Ishikawa (cell line): ENCODE results near the gene IKZF1.

ENCODE experiments used
- CREB1 ChIP-seq: IDR thresholded peaks from 2 replicates; pipeline ENCODE4 v1.6.1; 2012; ENCODE audit warnings: low read depth
- EGR1 ChIP-seq: IDR thresholded peaks from 2 replicates; pipeline ENCODE4 v1.6.1; 2012
- EP300 ChIP-seq: IDR thresholded peaks from 2 replicates; pipeline ENCODE4 v1.6.1; 2012; ENCODE audit warnings: borderline replicate concordance
- FOXM1 ChIP-seq: IDR thresholded peaks from 2 replicates; pipeline ENCODE4 v1.6.1; 2012; ENCODE audit warnings: low read depth, borderline replicate concordance
- RAD21 ChIP-seq: IDR thresholded peaks from 2 replicates; pipeline ENCODE4 v1.6.1; 2012; ENCODE audit warnings: low read depth
- TAF1 ChIP-seq: IDR thresholded peaks from 2 replicates; pipeline ENCODE4 v1.6.1; 2012; ENCODE audit warnings: low read depth, mild to moderate bottlenecking
- TCF12 ChIP-seq: IDR thresholded peaks from 2 replicates; pipeline ENCODE4 v1.6.1; 2012; ENCODE audit warnings: low read depth
- YY1 ChIP-seq: IDR thresholded peaks from 2 replicates; pipeline ENCODE4 v1.6.1; 2012; ENCODE audit warnings: low read depth
- ZBTB7A ChIP-seq: IDR thresholded peaks from 2 replicates; pipeline ENCODE4 v1.6.1; 2012; ENCODE audit warnings: low read depth
- TF ChIP-seq, protein P1 (sequence below): IDR thresholded peaks from 2 replicates; pipeline ENCODE4 v1.6.1; 2012
- TF ChIP-seq, protein P2 (sequence below): IDR thresholded peaks from 2 replicates; pipeline ENCODE4 v1.6.1; 2012
- TF ChIP-seq, protein P3 (sequence below): IDR thresholded peaks from 2 replicates; pipeline ENCODE4 v1.6.1; 2012; ENCODE audit warnings: low read depth, mild to moderate bottlenecking

DNA sequence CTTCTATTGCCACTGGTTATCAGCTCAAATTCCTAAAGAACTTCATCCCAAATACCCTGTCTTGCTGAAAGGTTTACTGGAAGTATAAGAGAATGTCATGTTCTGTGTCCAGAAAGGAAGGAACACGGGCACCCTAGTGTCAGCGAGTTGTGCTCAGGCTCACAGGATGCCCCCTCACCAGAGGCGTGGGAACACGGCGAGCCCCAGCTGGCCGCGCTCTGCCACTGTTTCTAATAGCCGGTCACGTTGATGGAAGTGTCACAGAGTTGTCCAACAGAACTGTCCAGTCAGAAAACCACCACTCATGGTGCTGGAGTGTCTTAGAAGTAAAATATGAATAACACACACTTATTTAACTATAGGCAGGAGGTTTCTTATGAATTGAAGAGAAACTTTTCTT lies 72.8 kb downstream of the IKZF1 start:
- no peak for TF ChIP-seq YY1
- TF ChIP-seq, protein P1, sequence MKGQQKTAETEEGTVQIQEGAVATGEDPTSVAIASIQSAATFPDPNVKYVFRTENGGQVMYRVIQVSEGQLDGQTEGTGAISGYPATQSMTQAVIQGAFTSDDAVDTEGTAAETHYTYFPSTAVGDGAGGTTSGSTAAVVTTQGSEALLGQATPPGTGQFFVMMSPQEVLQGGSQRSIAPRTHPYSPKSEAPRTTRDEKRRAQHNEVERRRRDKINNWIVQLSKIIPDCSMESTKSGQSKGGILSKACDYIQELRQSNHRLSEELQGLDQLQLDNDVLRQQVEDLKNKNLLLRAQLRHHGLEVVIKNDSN, result no peak
- no peak for TF ChIP-seq EP300
- TF ChIP-seq TAF1, result no peak
- TF ChIP-seq EGR1, result no peak
- TF ChIP-seq, protein P2, sequence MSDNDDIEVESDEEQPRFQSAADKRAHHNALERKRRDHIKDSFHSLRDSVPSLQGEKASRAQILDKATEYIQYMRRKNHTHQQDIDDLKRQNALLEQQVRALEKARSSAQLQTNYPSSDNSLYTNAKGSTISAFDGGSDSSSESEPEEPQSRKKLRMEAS, result no peak
- TF ChIP-seq ZBTB7A, result no peak
- TF ChIP-seq TCF12, result no peak
- no peak for TF ChIP-seq CREB1
- TF ChIP-seq FOXM1, result no peak
- no peak for TF ChIP-seq RAD21
- TF ChIP-seq, protein P3, sequence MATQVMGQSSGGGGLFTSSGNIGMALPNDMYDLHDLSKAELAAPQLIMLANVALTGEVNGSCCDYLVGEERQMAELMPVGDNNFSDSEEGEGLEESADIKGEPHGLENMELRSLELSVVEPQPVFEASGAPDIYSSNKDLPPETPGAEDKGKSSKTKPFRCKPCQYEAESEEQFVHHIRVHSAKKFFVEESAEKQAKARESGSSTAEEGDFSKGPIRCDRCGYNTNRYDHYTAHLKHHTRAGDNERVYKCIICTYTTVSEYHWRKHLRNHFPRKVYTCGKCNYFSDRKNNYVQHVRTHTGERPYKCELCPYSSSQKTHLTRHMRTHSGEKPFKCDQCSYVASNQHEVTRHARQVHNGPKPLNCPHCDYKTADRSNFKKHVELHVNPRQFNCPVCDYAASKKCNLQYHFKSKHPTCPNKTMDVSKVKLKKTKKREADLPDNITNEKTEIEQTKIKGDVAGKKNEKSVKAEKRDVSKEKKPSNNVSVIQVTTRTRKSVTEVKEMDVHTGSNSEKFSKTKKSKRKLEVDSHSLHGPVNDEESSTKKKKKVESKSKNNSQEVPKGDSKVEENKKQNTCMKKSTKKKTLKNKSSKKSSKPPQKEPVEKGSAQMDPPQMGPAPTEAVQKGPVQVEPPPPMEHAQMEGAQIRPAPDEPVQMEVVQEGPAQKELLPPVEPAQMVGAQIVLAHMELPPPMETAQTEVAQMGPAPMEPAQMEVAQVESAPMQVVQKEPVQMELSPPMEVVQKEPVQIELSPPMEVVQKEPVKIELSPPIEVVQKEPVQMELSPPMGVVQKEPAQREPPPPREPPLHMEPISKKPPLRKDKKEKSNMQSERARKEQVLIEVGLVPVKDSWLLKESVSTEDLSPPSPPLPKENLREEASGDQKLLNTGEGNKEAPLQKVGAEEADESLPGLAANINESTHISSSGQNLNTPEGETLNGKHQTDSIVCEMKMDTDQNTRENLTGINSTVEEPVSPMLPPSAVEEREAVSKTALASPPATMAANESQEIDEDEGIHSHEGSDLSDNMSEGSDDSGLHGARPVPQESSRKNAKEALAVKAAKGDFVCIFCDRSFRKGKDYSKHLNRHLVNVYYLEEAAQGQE, result no peak
